K562 (cell line): ENCODE data around the gene SMARCD2. TPM values are rescaled to one million over a fixed set of nuclear protein-coding genes. Genes with fewer than 3 reads are reported as not detected.

Source experiments
- CREB3L1 ChIP-seq: fragments of 450-650 bp; IDR thresholded peaks from 2 replicates; pipeline ENCODE4 v1.6.1; 2014; ENCODE audit warnings: low read depth, mild to moderate bottlenecking, moderate library complexity, borderline replicate concordance
- CTCF ChIP-seq, 3 experiments: IDR thresholded peaks in 2 of 3; conservative IDR thresholded peaks in 1 of 3; 2 replicates each; pipeline ENCODE4 v1.5.1; 2011 to 2012; ENCODE audit warnings: low read length in 3 of 3, mild to moderate bottlenecking in 3 of 3, control low read depth in 2 of 3, improper control_type of control experiment in 1 of 3, inconsistent platforms in 1 of 3, low read depth in 1 of 3, mixed read lengths in 1 of 3, moderate library complexity in 1 of 3; ENCODE audit not compliant: insufficient read depth in 2 of 3
- DIDO1 ChIP-seq: fragments of 450-650 bp; IDR thresholded peaks from 2 replicates; pipeline ENCODE4 v1.6.1; 2016; ENCODE audit warnings: low read depth, missing biosample characterization, missing genetic modification characterization
- EGR1 ChIP-seq: fragments of 450-650 bp; conservative IDR thresholded peaks from 2 replicates; pipeline ENCODE4 v1.6.1; 2017; ENCODE audit warnings: mild to moderate bottlenecking
- FOSL1 ChIP-seq: fragments of 200-800 bp; sonication (Bioruptor generic); conservative IDR thresholded peaks from 2 replicates; pipeline ENCODE4 v1.6.1; 2016; ENCODE audit warnings: missing genetic modification characterization, missing compliant biosample characterization
- GTF2A2 ChIP-seq: IDR thresholded peaks from 2 replicates; pipeline ENCODE4 v1.6.1; 2016; ENCODE audit warnings: mild to moderate bottlenecking, missing genetic modification characterization, missing compliant biosample characterization
- HINFP ChIP-seq: fragments of 450-650 bp; conservative IDR thresholded peaks from 2 replicates; pipeline ENCODE4 v1.6.1; 2016; ENCODE audit warnings: missing genetic modification characterization, low read depth, mild to moderate bottlenecking, control low read depth, missing compliant biosample characterization
- PCBP2 ChIP-seq: fragments of 200-400 bp; formaldehyde crosslinking; IDR thresholded peaks from 2 replicates; pipeline ENCODE4 v1.6.1; 2018; ENCODE audit warnings: low read length, low read depth, mild to moderate bottlenecking, moderate library complexity; ENCODE audit not compliant: poor library complexity, severe bottlenecking
- PML ChIP-seq: IDR thresholded peaks from 2 replicates; pipeline ENCODE4 v1.6.1; 2012; ENCODE audit warnings: low read length, inconsistent platforms
- RBM14 ChIP-seq: fragments of 200-400 bp; formaldehyde crosslinking; IDR thresholded peaks from 2 replicates; pipeline ENCODE4 v1.6.1; 2018; ENCODE audit warnings: low read depth, mild to moderate bottlenecking, low read length, moderate library complexity, borderline replicate concordance; ENCODE audit not compliant: insufficient read depth
- SIN3B ChIP-seq: fragments of 450-650 bp; IDR thresholded peaks from 2 replicates; pipeline ENCODE4 v1.6.1; 2017; ENCODE audit warnings: low read depth, mild to moderate bottlenecking, moderate library complexity
- ZNF384 ChIP-seq: IDR thresholded peaks from 2 replicates; pipeline ENCODE4 v1.6.1; 2012; ENCODE audit warnings: low read depth, low read length, improper control_type of control experiment
- ZNF518B ChIP-seq: fragments of 250-450 bp; sonication (Bioruptor Pico); IDR thresholded peaks from 2 replicates; pipeline ENCODE4 v1.5.0; 2021; ENCODE audit warnings: mild to moderate bottlenecking, moderate library complexity
- ZNF561 ChIP-seq: fragments of 450-650 bp; formaldehyde crosslinking; conservative IDR thresholded peaks from 2 replicates; pipeline ENCODE4 v1.4.0; 2020; ENCODE audit warnings: mild to moderate bottlenecking, moderate library complexity
- ZSCAN29 ChIP-seq: fragments of 450-650 bp; IDR thresholded peaks from 2 replicates; pipeline ENCODE4 v1.6.1; 2017
- polyA plus RNA-seq, 8 experiments: library from polyadenylated mRNA; depleted of rRNA in 4 of 8; stranded (reverse) in 5 of 8; unstranded in 3 of 8; fragments of >200 nt; fragmentation: Nextera tagmentation in 2 of 8; fragmentation: Illumina TruSeq in 1 of 8; extraction: Ambion mirVana in 2 of 8; extraction: Trizol in 1 of 8; gene quantifications; 2 replicates each; pipeline versions ENCODE4 v1.2.1 to v1.2.3, GENCODE V29; 2011 to 2014; ENCODE audit warnings: inconsistent platforms in 1 of 8, missing spikeins in 1 of 8
- total RNA-seq, 7 experiments: library from RNA; depleted of rRNA in 6 of 7; stranded (reverse); fragments of >200 nt in 6 of 7; fragmentation: Illumina TruSeq in 2 of 7; extraction: Trizol in 2 of 7; gene quantifications; 2 replicates each; pipeline versions ENCODE4 v1.2.1 to v1.2.3, GENCODE V29; 2011 to 2021; ENCODE audit warnings: low replicate concordance in 1 of 7

SMARCD2 gene
- total and polyA plus RNA-seq, 9 of the 15 experiments (the other 6 are each of a cell fraction or from before 2014, with no cell fraction given) = 1.7 to 114 (median 90.3) TPM

GRCh38 chr17:63827002-63827800, 15.3 kb downstream of the SMARCD2 start, which contains the start of the genes FTSJ3 and PSMC5 (continued):
- TF ChIP-seq ZNF518B (no peak), CTCF (IDR thresholded peaks at IDR 0.05 in 2 of 3, conservative IDR thresholded peaks at IDR 0.05 in 1 of 3; ENCODE audit: insufficient read depth in 2 of 3, low read depth in 1 of 3, low read length in 3 of 3) (peak; percentile 62 to 71 (median 68)), ZNF384 (no peak), RBM14 (no peak), EGR1 (peak; percentile 45; the same call in 1 of the 2 replicates), DIDO1 (tag) (peak; percentile 88), ZSCAN29 (no peak), FOSL1 (tag) (peak; percentile 67; the same call in 1 of the 2 replicates), ZNF561 (CRISPR knock-in tag) (no peak), CREB3L1 (peak; percentile 78), GTF2A2 (tag) (no peak), PCBP2 (no peak), PML (peak; percentile 80), HINFP (no peak), SIN3B (peak; percentile 62; the same call in 1 of the 2 replicates)
